Caki2 (cell line): ENCODE data around the gene MAML3. TPM values are rescaled to one million over a fixed set of nuclear protein-coding genes. Genes with fewer than 3 reads are reported as not detected.
A peak's percentile ranks its signal among the peaks of the same experiment; 100 is the strongest.

Experiments used
- DNase-seq: peaks from one replicate; pipeline ENCODE4 v3.0.0-alpha.2; 2015; ENCODE audit warnings: low read depth
- in situ Hi-C: cut with HindIII; loops from 2 replicates; pipeline ENCODE4 v1.10.0; 2016; ENCODE audit warnings: low sequenced_read_pairs, low pct_unique_long_range_greater_than_20kb, mixed read lengths
- total RNA-seq: library from RNA; depleted of rRNA; stranded (reverse); fragments of >200 nt; shearing (Covaris generic); gene quantifications from 2 replicates; pipeline ENCODE4 v1.2.3, GENCODE V29; 2014; ENCODE audit warnings: low replicate concordance

Gene MAML3
- total RNA-seq, 1 experiment from 2014 or later: 0.61 TPM

GRCh38 chr4:140162596-140162995, 8.6 kb upstream of the MAML3 start:
- in situ Hi-C loops: no loop called here

GRCh38 chr4:140158365-140159030, 4.5 kb upstream of the MAML3 start:
- in situ Hi-C loops: loop anchor here (10.0 kb wide), 1 partner anchor 96 kb away; no protein-coding TSS in a partner anchor
- no peak for DNase-seq

More at GRCh38 chr4:140162596-140162995, 8.6 kb upstream of the MAML3 start:
- no peak for DNase-seq

GRCh38 chr4:140157341-140157740, 3.4 kb upstream of the MAML3 start:
- in situ Hi-C loops: loop anchor here (10.0 kb wide), 1 partner anchor 97 kb away; no protein-coding TSS in a partner anchor
- DNase-seq: no peak

GRCh38 chr4:140156529-140157171, 2.7 kb upstream of the MAML3 start:
- no peak for DNase-seq
- in situ Hi-C loops: loop anchor here (10.0 kb wide), 1 partner anchor 98 kb away; no protein-coding TSS in a partner anchor

GRCh38 chr4:140154572-140154891, 548 bp upstream of the MAML3 start:
- in situ Hi-C loops: loop anchor here (10.0 kb wide), 1 partner anchor 100 kb away; no protein-coding TSS in a partner anchor

GRCh38 chr4:140153419-140153717, 616 bp downstream of the MAML3 start:
- in situ Hi-C loops: loop anchor here (10.0 kb wide), 1 partner anchor 101 kb away; no protein-coding TSS in a partner anchor
- no peak for DNase-seq

More at GRCh38 chr4:140154572-140154891, 548 bp upstream of the MAML3 start:
- DNase-seq: no peak

- peak; percentile 37 for DNase-seq
- in situ Hi-C loops: loop anchor here (10.0 kb wide), 1 partner anchor 102 kb away; no protein-coding TSS in a partner anchor
These were observed 1.1 kb downstream of the MAML3 start for GRCh38 chr4:140152751-140153418.

- no peak for DNase-seq
- in situ Hi-C loops: loop anchor here (10.0 kb wide), 1 partner anchor 103 kb away; no protein-coding TSS in a partner anchor
These were observed 1.8 kb downstream of the MAML3 start for GRCh38 chr4:140152013-140152703.

- in situ Hi-C loops: loop anchor here (10.0 kb wide), 1 partner anchor 103 kb away; no protein-coding TSS in a partner anchor
- DNase-seq: peak; percentile 94
These were observed 2.3 kb downstream of the MAML3 start for GRCh38 chr4:140151699-140152012.

GRCh38 chr4:140150886-140151698, 2.9 kb downstream of the MAML3 start:
- DNase-seq: peak; percentile 97
- in situ Hi-C loops: loop anchor here (10.0 kb wide), 1 partner anchor 104 kb away; no protein-coding TSS in a partner anchor

- no peak for DNase-seq
- in situ Hi-C loops: loop anchor here (10.0 kb wide), 1 partner anchor 104 kb away; no protein-coding TSS in a partner anchor
These were observed 3.4 kb downstream of the MAML3 start for GRCh38 chr4:140150636-140150885.

GRCh38 chr4:140149846-140150635, 3.9 kb downstream of the MAML3 start:
- peak; percentile 61 for DNase-seq
- in situ Hi-C loops: loop anchor here (10.0 kb wide), 1 partner anchor 105 kb away; no protein-coding TSS in a partner anchor

GRCh38 chr4:140144050-140144449, 9.9 kb downstream of the MAML3 start:
- DNase-seq: no peak
- in situ Hi-C loops: no loop called here

GRCh38 chr4:140141210-140141835, 12.7 kb downstream of the MAML3 start:
- in situ Hi-C loops: no loop called here
- DNase-seq: no peak

GRCh38 chr4:140140566-140140965, 13.4 kb downstream of the MAML3 start:
- in situ Hi-C loops: no loop called here
- no peak for DNase-seq

GRCh38 chr4:140138428-140138827, 15.6 kb downstream of the MAML3 start:
- in situ Hi-C loops: no loop called here
- DNase-seq: no peak

- no peak for DNase-seq
- in situ Hi-C loops: no loop called here
These were observed 16.3 kb downstream of the MAML3 start for GRCh38 chr4:140137671-140138070.
